ENCODE results near the gene ANGPT4.

GRCh38 chr20:962683-963082 is 46.5 kb upstream of the ANGPT4 start:
- TF ChIP-seq, protein P1, sequence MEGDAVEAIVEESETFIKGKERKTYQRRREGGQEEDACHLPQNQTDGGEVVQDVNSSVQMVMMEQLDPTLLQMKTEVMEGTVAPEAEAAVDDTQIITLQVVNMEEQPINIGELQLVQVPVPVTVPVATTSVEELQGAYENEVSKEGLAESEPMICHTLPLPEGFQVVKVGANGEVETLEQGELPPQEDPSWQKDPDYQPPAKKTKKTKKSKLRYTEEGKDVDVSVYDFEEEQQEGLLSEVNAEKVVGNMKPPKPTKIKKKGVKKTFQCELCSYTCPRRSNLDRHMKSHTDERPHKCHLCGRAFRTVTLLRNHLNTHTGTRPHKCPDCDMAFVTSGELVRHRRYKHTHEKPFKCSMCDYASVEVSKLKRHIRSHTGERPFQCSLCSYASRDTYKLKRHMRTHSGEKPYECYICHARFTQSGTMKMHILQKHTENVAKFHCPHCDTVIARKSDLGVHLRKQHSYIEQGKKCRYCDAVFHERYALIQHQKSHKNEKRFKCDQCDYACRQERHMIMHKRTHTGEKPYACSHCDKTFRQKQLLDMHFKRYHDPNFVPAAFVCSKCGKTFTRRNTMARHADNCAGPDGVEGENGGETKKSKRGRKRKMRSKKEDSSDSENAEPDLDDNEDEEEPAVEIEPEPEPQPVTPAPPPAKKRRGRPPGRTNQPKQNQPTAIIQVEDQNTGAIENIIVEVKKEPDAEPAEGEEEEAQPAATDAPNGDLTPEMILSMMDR (IDR thresholded peaks at IDR 0.05): no peak
- no peak for TF ChIP-seq POLR2A (IDR thresholded peaks at IDR 0.05)
